HCT116 (cell line): ENCODE data around the gene BTNL3. TPM values are rescaled to one million over a fixed set of nuclear protein-coding genes. Genes with fewer than 3 reads are reported as not detected.

Experiments used
- ATAC-seq: fragments of 200-7000 bp; cut with Tn5 transposase; 2 replicates; pipeline ENCODE4 v1.9.1; 2020; ENCODE audit warnings: mild to moderate bottlenecking, moderate library complexity
- BruUV-seq: library from RNA; stranded (reverse); fragments of 400-500 nt; replicated peaks from 2 replicates; lab custom pipeline; 2021; lab: Mats Ljungman, UMichigan
- CTCF ChIA-PET: fragments of 300-600 bp; sonication (Branson Sonifier 250); formaldehyde crosslinking; loops from one replicate; lab custom pipeline; 2021; ENCODE audit warnings: antibody characterized with exemption; lab: Charles Lee
- POLR2A ChIA-PET: fragments of 300-600, 350-600 bp; sonication (Branson Sonifier 250); formaldehyde crosslinking; loops from one replicate; lab custom pipeline; 2021; ENCODE audit warnings: antibody characterized with exemption; lab: Charles Lee
- RAD21 ChIA-PET, 2 experiments: fragments of 300-600 bp; sonication (Branson Sonifier 250); formaldehyde crosslinking; loops; one replicate each; lab custom pipeline; 2023; ENCODE audit warnings: low total read pairs in 2 of 2; ENCODE audit not compliant: uncharacterized antibody in 2 of 2, unreplicated experiment in 2 of 2, low non-redundant PET in 1 of 2; lab: Charles Lee
- DNase-seq: peaks from one replicate; pipeline ENCODE4 v3.0.0-alpha.2; 2010; ENCODE audit warnings: low read depth, low spot score
- H2AFZ ChIP-seq: fragments of 200-600 bp; shearing (Covaris generic), sonication (generic); 2 replicates; pipeline ENCODE4 v1.6.1; 2017; ENCODE audit warnings: low read depth, mixed run types, mixed read lengths, antibody characterized with exemption, low read length; ENCODE audit not compliant: poor library complexity, severe bottlenecking
- H3K27ac ChIP-seq: 2 replicates; pipeline ENCODE4 v1.5.1; 2012; ENCODE audit warnings: low read depth, low read length
- H3K27me3 ChIP-seq: fragments of 200-600 bp; sonication (generic); 2 replicates; pipeline ENCODE4 v1.6.1; 2016; ENCODE audit warnings: mixed run types, low read length, mixed read lengths; ENCODE audit not compliant: insufficient read depth
- H3K36me3 ChIP-seq, 2 experiments: fragments of 200-500 bp in 1 of 2; fragments of 200-600 bp in 1 of 2; sonication (Bioruptor generic) in 1 of 2; sonication (generic) in 1 of 2; 2 replicates each; pipeline versions ENCODE4 v1.5.1 to v1.6.1; 2014 to 2016; ENCODE audit warnings: low read length in 2 of 2, inconsistent platforms in 1 of 2, mixed read lengths in 1 of 2, mixed run types in 1 of 2; ENCODE audit not compliant: insufficient read depth in 2 of 2, control insufficient read depth in 1 of 2
- H3K4me1 ChIP-seq, 2 experiments: fragments of 200-600 bp in 1 of 2; sonication (generic) in 1 of 2; 2 replicates each; pipeline versions ENCODE4 v1.5.1 to v1.6.1; 2012 to 2017; ENCODE audit warnings: low read length in 2 of 2, inconsistent platforms in 1 of 2, mild to moderate bottlenecking in 1 of 2, mixed read lengths in 1 of 2, mixed run types in 1 of 2, moderate library complexity in 1 of 2; ENCODE audit not compliant: insufficient read depth in 2 of 2, control insufficient read depth in 1 of 2
- H3K4me2 ChIP-seq: fragments of 200-600 bp; sonication (generic); 2 replicates; pipeline ENCODE4 v1.6.1; 2017; ENCODE audit warnings: mixed run types, low read length, mixed read lengths
- H3K4me3 ChIP-seq, 2 experiments: fragments of 200-600 bp in 1 of 2; sonication (generic) in 1 of 2; replicated peaks in 1 of 2; 2 replicates each; pipeline ENCODE4 v1.5.1; 2011 to 2016; ENCODE audit warnings: low read length in 2 of 2, control low read depth in 1 of 2, low read depth in 1 of 2, mild to moderate bottlenecking in 1 of 2, mixed read lengths in 1 of 2, mixed run types in 1 of 2
- H3K79me2 ChIP-seq: fragments of 200-600 bp; sonication (generic); 2 replicates; pipeline ENCODE4 v1.6.1; 2017; ENCODE audit warnings: mild to moderate bottlenecking, mixed run types, low read length, moderate library complexity, mixed read lengths; ENCODE audit not compliant: insufficient read depth
- H3K9ac ChIP-seq: fragments of 200-600 bp; sonication (generic); 2 replicates; pipeline ENCODE4 v1.6.1; 2016; ENCODE audit warnings: low read length, mixed read lengths
- H3K9me2 ChIP-seq: fragments of 200-600 bp; sonication (generic), shearing (Covaris generic); 2 replicates; pipeline ENCODE4 v1.6.1; 2017; ENCODE audit warnings: mixed run types, mild to moderate bottlenecking, moderate library complexity; ENCODE audit not compliant: insufficient read depth
- H3K9me3 ChIP-seq, 2 experiments: fragments of 200-500 bp in 1 of 2; fragments of 200-600 bp in 1 of 2; sonication (Bioruptor generic) in 1 of 2; sonication (generic) in 1 of 2; 2 replicates each; pipeline ENCODE4 v1.6.1; 2014 to 2017; ENCODE audit warnings: low read length in 2 of 2, mixed read lengths in 2 of 2, inconsistent platforms in 1 of 2, low read depth in 1 of 2, mild to moderate bottlenecking in 1 of 2, mixed run types in 1 of 2, moderate library complexity in 1 of 2; ENCODE audit not compliant: control insufficient read depth in 1 of 2, insufficient read depth in 1 of 2
- H4K20me1 ChIP-seq: fragments of 200-600 bp; sonication (generic), shearing (Covaris generic); 2 replicates; pipeline ENCODE4 v1.6.1; 2017; ENCODE audit warnings: mixed run types, mild to moderate bottlenecking, moderate library complexity; ENCODE audit not compliant: insufficient read depth
- ELF1 ChIP-seq: IDR thresholded peaks from 2 replicates; pipeline ENCODE4 v1.6.1; 2012; ENCODE audit warnings: low read depth, borderline replicate concordance
- EZH2 ChIP-seq: fragments of 200-600 bp; sonication (generic); IDR thresholded peaks from 2 replicates; pipeline ENCODE4 v1.6.1; 2017; ENCODE audit warnings: antibody characterized with exemption, mixed run types
- SP1 ChIP-seq: IDR thresholded peaks from 2 replicates; pipeline ENCODE4 v1.6.1; 2012; ENCODE audit warnings: low read depth
- YY1 ChIP-seq: IDR thresholded peaks from 2 replicates; pipeline ENCODE4 v1.6.1; 2011; ENCODE audit warnings: low read length, low read depth, moderate library complexity, mild to moderate bottlenecking; ENCODE audit not compliant: insufficient replicate concordance; ENCODE audit errors: extremely low read depth
- ZBTB33 ChIP-seq: IDR thresholded peaks from 2 replicates; pipeline ENCODE4 v1.6.1; 2011; ENCODE audit warnings: mild to moderate bottlenecking, low read length, moderate library complexity; ENCODE audit not compliant: insufficient replicate concordance; ENCODE audit errors: extremely low read depth
- ZFX ChIP-seq: fragments of 450-650 bp; IDR thresholded peaks from 2 replicates; pipeline ENCODE4 v1.6.1; 2017
- intact Hi-C: fragments of 100-400 bp; cut with micrococcal nuclease; formaldehyde crosslinking; loops from 2 replicates; pipeline ENCODE4 v1.10.0; 2022
- total RNA-seq: library from RNA; stranded (reverse); gene quantifications from one replicate; pipeline ENCODE4 v1.2.1, GENCODE V29; 2021; ENCODE audit not compliant: unreplicated experiment

The BTNL3 gene
- total RNA-seq, 1 experiment from 2014 or later = not detected

- BruUV-seq = no TSS peak
- ATAC-seq = no peak
- H3K36me3 ChIP-seq = no peaks in the 10 kb centered on the region
- H3K9ac ChIP-seq = no peak overlapping the region
- H3K4me3 ChIP-seq = no peak overlapping the region
- H4K20me1 ChIP-seq = no peaks in the 10 kb centered on the region
- no peaks in the 10 kb centered on the region for H3K9me2 ChIP-seq
- no peak overlapping the region for H2AFZ ChIP-seq
- no peak overlapping the region for H3K4me2 ChIP-seq
- intact Hi-C loops = no loop called here
- H3K9me3 ChIP-seq = no peaks in the 10 kb centered on the region
- H3K27me3 ChIP-seq = peaks cover 2% of the 10 kb centered on the region; the same call in 1 of the 2 replicates
- peaks cover 6 to 7% of the 10 kb centered on the region in 2 experiments; a peak in 2 of 4 replicates for H3K4me1 ChIP-seq
- no peaks in the 10 kb centered on the region for H3K79me2 ChIP-seq
- no peak overlapping the region for H3K27ac ChIP-seq
- ChIA-PET POLR2A (no interaction called here), CTCF (no interaction called here), RAD21 (no interaction called here)
- TF ChIP-seq YY1 = no peak
- TF ChIP-seq EZH2 = no peak
- TF ChIP-seq ELF1 = no peak
- DNase-seq = no peak
These were observed 50.8 kb downstream of the BTNL3 start for GRCh38 chr5:181039471-181039870.

GRCh38 chr5:181039931-181040630, 51.4 kb downstream of the BTNL3 start, which contains the start of gene BTNL9:
BTNL9 (plus strand) TSS chr5:181040266; CDS start chr5:181045490, 5,224 bp downstream.
- Histone ChIP-seq H3K9me3 (no peaks in the 10 kb centered on the region), H3K79me2 (no peaks in the 10 kb centered on the region), H3K4me3 (no peak within 1 kb of the TSS), H4K20me1 (no peaks in the 10 kb centered on the region), H3K4me1 (peaks cover 6 to 7% of the 10 kb centered on the region in 2 experiments; a peak in 2 of 4 replicates), H3K4me2 (no peak within 1 kb of the TSS), H3K9me2 (no peaks in the 10 kb centered on the region), H3K27me3 (peaks cover 8% of the 10 kb centered on the region; the same call in 1 of the 2 replicates), H3K9ac (no peak within 1 kb of the TSS), H3K27ac (no peak within 1 kb of the TSS), H2AFZ (no peak within 1 kb of the TSS), H3K36me3 (no peaks in the 10 kb centered on the region)
- no peak for TF ChIP-seq SP1
- TF ChIP-seq EZH2 = no peak
- TF ChIP-seq ELF1 = no peak
- TF ChIP-seq ZFX = no peak
- no peak for TF ChIP-seq ZBTB33
- no TSS peak for BruUV-seq
- no peak for DNase-seq
- POLR2A ChIA-PET = no interaction called here
- no peak for ATAC-seq
- RAD21 ChIA-PET = interaction anchor here in 1 of 2 experiments (0.6 kb wide), 1 partner anchor 111 kb away, joined by 3 read pairs; no protein-coding TSS in a partner anchor
- CTCF ChIA-PET = no interaction called here
- intact Hi-C loops = loop anchor here (10.0 kb wide), 1 partner anchor 115 kb away; no protein-coding TSS in a partner anchor
